ENCODE data around the gene TM6SF1. TPM values are rescaled to one million over a fixed set of nuclear protein-coding genes. Genes with fewer than 3 reads are reported as not detected.
A peak's percentile ranks its signal among the peaks of the same experiment; 100 is the strongest.

TM6SF1 gene
- total and polyA plus RNA-seq, 9 of the 15 experiments (the other 6 are each of a cell fraction or from before 2014, with no cell fraction given): 1.0 to 5.6 (median 3.5) TPM

DNA sequence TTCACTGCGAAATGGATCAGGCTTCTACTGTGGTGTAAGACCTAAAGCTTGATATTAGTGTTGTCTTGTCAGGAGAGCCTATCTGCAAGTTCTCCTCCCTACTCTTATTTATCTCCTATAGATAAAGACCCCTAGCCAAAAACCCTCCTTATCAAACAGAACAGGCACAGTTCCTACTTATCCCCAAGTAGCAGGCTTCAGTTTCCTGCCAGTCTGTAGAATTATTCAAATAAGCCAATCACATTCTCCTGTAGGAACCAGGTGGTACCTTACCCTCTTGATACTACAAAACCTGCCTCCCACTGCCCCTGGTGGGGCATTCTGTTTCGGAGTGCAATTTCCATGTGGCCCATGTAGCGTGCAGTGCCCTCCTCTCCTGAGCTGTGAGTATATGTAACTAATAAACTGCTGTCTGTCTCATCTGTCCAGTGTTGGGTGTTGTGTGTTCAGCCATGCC is 71.5 kb downstream of the TM6SF1 start (continued):
- TF ChIP-seq, protein P1, sequence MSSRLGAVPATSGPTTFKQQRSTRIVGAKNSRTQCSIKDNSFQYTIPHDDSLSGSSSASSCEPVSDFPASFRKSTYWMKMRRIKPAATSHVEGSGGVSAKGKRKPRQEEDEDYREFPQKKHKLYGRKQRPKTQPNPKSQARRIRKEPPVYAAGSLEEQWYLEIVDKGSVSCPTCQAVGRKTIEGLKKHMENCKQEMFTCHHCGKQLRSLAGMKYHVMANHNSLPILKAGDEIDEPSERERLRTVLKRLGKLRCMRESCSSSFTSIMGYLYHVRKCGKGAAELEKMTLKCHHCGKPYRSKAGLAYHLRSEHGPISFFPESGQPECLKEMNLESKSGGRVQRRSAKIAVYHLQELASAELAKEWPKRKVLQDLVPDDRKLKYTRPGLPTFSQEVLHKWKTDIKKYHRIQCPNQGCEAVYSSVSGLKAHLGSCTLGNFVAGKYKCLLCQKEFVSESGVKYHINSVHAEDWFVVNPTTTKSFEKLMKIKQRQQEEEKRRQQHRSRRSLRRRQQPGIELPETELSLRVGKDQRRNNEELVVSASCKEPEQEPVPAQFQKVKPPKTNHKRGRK (tag; IDR thresholded peaks at IDR 0.05): no peak
- no peak for TF ChIP-seq GATA2 (CRISPR knock-in tag; IDR thresholded peaks at IDR 0.05)
- peak; percentile 46; the same call in 1 of the 2 replicates for TF ChIP-seq CC2D1A (IDR thresholded peaks at IDR 0.05)
- TF ChIP-seq ZFP30 (CRISPR knock-in tag; IDR thresholded peaks at IDR 0.05; ENCODE audit: borderline replicate concordance): no peak
- TF ChIP-seq MTA3 (IDR thresholded peaks at IDR 0.05; ENCODE audit: borderline replicate concordance): no peak
- TF ChIP-seq RBM17 (IDR thresholded peaks at IDR 0.05; ENCODE audit: borderline replicate concordance, low read depth, low read length): no peak
- TF ChIP-seq SRSF9 (IDR thresholded peaks at IDR 0.05; ENCODE audit: borderline replicate concordance, low read depth, low read length): no peak
- TF ChIP-seq VEZF1 (CRISPR knock-in tag; IDR thresholded peaks at IDR 0.05): no peak
- no peak for TF ChIP-seq ZNF511 (CRISPR knock-in tag; IDR thresholded peaks at IDR 0.05)
- no peak for TF ChIP-seq ZNF695 (CRISPR knock-in tag; IDR thresholded peaks at IDR 0.05)
- TF ChIP-seq THAP12 (CRISPR knock-in tag; IDR thresholded peaks at IDR 0.05): no peak
- TF ChIP-seq ZNF174 (CRISPR knock-in tag; IDR thresholded peaks at IDR 0.05): no peak
- TF ChIP-seq, protein P2, sequence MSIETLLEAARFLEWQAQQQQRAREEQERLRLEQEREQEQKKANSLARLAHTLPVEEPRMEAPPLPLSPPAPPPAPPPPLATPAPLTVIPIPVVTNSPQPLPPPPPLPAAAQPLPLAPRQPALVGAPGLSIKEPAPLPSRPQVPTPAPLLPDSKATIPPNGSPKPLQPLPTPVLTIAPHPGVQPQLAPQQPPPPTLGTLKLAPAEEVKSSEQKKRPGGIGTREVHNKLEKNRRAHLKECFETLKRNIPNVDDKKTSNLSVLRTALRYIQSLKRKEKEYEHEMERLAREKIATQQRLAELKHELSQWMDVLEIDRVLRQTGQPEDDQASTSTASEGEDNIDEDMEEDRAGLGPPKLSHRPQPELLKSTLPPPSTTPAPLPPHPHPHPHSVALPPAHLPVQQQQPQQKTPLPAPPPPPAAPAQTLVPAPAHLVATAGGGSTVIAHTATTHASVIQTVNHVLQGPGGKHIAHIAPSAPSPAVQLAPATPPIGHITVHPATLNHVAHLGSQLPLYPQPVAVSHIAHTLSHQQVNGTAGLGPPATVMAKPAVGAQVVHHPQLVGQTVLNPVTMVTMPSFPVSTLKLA (conservative IDR thresholded peaks at IDR 0.05): no peak
- no peak for TF ChIP-seq FOXP1 (CRISPR knock-in tag; IDR thresholded peaks at IDR 0.05)
- no peak for TF ChIP-seq BRCA1 (IDR thresholded peaks at IDR 0.05)
- no peak for TF ChIP-seq BRCA1 (CRISPR knock-in tag; IDR thresholded peaks at IDR 0.05)
- TF ChIP-seq HNRNPH1 (optimal IDR thresholded peaks at IDR 0.05; ENCODE audit: low read depth, low read length): no peak
- TF ChIP-seq EP300 (IDR thresholded peaks at IDR 0.05; ENCODE audit: low read length): peak; percentile 86; the same call in 1 of the 2 replicates
- TF ChIP-seq ZHX1 (conservative IDR thresholded peaks at IDR 0.05; ENCODE audit: low read length): no peak

All from K562 (cell line).